ENCODE results near the gene ATP8A2. TPM values are rescaled to one million over a fixed set of nuclear protein-coding genes. Genes with fewer than 3 reads are reported as not detected.

ATP8A2 gene
- total and polyA plus RNA-seq, 10 of the 15 experiments (the other 5 are each of a cell fraction or from before 2014, with no cell fraction given) = 0.01 to 0.04 (median 0.04) TPM; not detected in 7

- no peak overlapping the region for H3K27ac ChIP-seq (ENCODE audit: control insufficient read depth, insufficient read depth)
- no peak overlapping the region for H3K4me2 ChIP-seq (ENCODE audit: control insufficient read depth, insufficient read depth)
- no TSS peak for BruUV-seq (replicated peaks)
- ChIA-PET CTCF (no interaction called here), POLR2A (no interaction called here), SMC1A (ENCODE audit: uncharacterized antibody, unreplicated experiment) (interaction anchor here (2.0 kb wide), 1 partner anchor 32 kb away, joined by 4 read pairs; no protein-coding TSS in a partner anchor), RAD21 (ENCODE audit: unreplicated experiment) (no interaction called here)
- H3K9ac ChIP-seq (ENCODE audit: control insufficient read depth, insufficient read depth, low read length) = no peak overlapping the region
- TF ChIP-seq TBL1XR1 (IDR thresholded peaks at IDR 0.05; ENCODE audit: low read depth, low read length) (no peak), SMAD5 (IDR thresholded peaks at IDR 0.05; ENCODE audit: low read depth) (no peak), ZNF207 (IDR thresholded peaks at IDR 0.05; ENCODE audit: borderline replicate concordance) (no peak), NFXL1 (IDR thresholded peaks at IDR 0.05; ENCODE audit: borderline replicate concordance) (no peak), EED (IDR thresholded peaks at IDR 0.05; ENCODE audit: low read depth) (no peak), KLF5 (IDR thresholded peaks at IDR 0.05; ENCODE audit: partially characterized antibody) (no peak), SMARCA5 (IDR thresholded peaks at IDR 0.05) (no peak), PAX5 (IDR thresholded peaks at IDR 0.05; ENCODE audit: borderline replicate concordance, low read depth, low read length) (no peak), RB1 (IDR thresholded peaks at IDR 0.05; ENCODE audit: borderline replicate concordance) (no peak), RFX5 (IDR thresholded peaks at IDR 0.05; ENCODE audit: low read depth, low read length) (no peak), STAT3 (IDR thresholded peaks at IDR 0.05; ENCODE audit: low read depth, low read length) (no peak), TCF3 (IDR thresholded peaks at IDR 0.05; ENCODE audit: borderline replicate concordance, insufficient read depth, low read depth, low read length) (no peak), YY1 (IDR thresholded peaks at IDR 0.05; ENCODE audit: low read depth, low read length) (no peak), HDGF (IDR thresholded peaks at IDR 0.05) (no peak), TCF12 (IDR thresholded peaks at IDR 0.05; ENCODE audit: low read depth, low read length) (no peak)
- TF ChIP-seq, protein P1, sequence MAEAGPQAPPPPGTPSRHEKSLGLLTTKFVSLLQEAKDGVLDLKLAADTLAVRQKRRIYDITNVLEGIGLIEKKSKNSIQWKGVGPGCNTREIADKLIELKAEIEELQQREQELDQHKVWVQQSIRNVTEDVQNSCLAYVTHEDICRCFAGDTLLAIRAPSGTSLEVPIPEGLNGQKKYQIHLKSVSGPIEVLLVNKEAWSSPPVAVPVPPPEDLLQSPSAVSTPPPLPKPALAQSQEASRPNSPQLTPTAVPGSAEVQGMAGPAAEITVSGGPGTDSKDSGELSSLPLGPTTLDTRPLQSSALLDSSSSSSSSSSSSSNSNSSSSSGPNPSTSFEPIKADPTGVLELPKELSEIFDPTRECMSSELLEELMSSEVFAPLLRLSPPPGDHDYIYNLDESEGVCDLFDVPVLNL (IDR thresholded peaks at IDR 0.05; ENCODE audit: low read depth, low read length) = no peak
- TF ChIP-seq, protein P2, sequence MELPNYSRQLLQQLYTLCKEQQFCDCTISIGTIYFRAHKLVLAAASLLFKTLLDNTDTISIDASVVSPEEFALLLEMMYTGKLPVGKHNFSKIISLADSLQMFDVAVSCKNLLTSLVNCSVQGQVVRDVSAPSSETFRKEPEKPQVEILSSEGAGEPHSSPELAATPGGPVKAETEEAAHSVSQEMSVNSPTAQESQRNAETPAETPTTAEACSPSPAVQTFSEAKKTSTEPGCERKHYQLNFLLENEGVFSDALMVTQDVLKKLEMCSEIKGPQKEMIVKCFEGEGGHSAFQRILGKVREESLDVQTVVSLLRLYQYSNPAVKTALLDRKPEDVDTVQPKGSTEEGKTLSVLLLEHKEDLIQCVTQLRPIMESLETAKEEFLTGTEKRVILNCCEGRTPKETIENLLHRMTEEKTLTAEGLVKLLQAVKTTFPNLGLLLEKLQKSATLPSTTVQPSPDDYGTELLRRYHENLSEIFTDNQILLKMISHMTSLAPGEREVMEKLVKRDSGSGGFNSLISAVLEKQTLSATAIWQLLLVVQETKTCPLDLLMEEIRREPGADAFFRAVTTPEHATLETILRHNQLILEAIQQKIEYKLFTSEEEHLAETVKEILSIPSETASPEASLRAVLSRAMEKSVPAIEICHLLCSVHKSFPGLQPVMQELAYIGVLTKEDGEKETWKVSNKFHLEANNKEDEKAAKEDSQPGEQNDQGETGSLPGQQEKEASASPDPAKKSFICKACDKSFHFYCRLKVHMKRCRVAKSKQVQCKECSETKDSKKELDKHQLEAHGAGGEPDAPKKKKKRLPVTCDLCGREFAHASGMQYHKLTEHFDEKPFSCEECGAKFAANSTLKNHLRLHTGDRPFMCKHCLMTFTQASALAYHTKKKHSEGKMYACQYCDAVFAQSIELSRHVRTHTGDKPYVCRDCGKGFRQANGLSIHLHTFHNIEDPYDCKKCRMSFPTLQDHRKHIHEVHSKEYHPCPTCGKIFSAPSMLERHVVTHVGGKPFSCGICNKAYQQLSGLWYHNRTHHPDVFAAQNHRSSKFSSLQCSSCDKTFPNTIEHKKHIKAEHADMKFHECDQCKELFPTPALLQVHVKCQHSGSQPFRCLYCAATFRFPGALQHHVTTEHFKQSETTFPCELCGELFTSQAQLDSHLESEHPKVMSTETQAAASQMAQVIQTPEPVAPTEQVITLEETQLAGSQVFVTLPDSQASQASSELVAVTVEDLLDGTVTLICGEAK (IDR thresholded peaks at IDR 0.05; ENCODE audit: borderline replicate concordance) = no peak
- TF ChIP-seq, protein P3, sequence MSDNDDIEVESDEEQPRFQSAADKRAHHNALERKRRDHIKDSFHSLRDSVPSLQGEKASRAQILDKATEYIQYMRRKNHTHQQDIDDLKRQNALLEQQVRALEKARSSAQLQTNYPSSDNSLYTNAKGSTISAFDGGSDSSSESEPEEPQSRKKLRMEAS (IDR thresholded peaks at IDR 0.05; ENCODE audit: low read depth, low read length) = no peak
- H3K36me3 ChIP-seq (ENCODE audit: control insufficient read depth in 2 of 2, insufficient read depth in 2 of 2, low read length in 1 of 2) = no peaks in the 10 kb centered on the region
- no peaks in the 10 kb centered on the region for H3K79me2 ChIP-seq (ENCODE audit: control insufficient read depth, insufficient read depth, low read length)
- no peaks in the 10 kb centered on the region for H4K20me1 ChIP-seq (ENCODE audit: control insufficient read depth, insufficient read depth)
- H3K4me1 ChIP-seq (ENCODE audit: control insufficient read depth, insufficient read depth, low read length) = no peaks in the 10 kb centered on the region
- intact Hi-C loops (cut with micrococcal nuclease; ENCODE audit: unreplicated experiment) = no loop called here
- no peak for ATAC-seq
- in situ Hi-C loops (cut with MboI) = no loop called here
- no peak for FAIRE-seq
- no peak for DNase-seq (ENCODE audit: low read depth, low spot score)
- no peaks in the 10 kb centered on the region for H3K9me3 ChIP-seq (replicated peaks; ENCODE audit: control insufficient read depth, insufficient read depth, low read length)
- H3K27me3 ChIP-seq (replicated peaks in 1 of 2; ENCODE audit: control insufficient read depth in 2 of 2, insufficient read depth in 2 of 2, low read length in 1 of 2) = no peaks in the 10 kb centered on the region; a peak in 1 of 4 replicates
- no peak overlapping the region for H2AFZ ChIP-seq (ENCODE audit: control insufficient read depth, low read depth, low read length)
- no peak overlapping the region for H3K4me3 ChIP-seq
- WGBS (ENCODE audit: insufficient coverage, insufficient replicate concordance, low lambda C conversion rate, missing lambda C conversion rate) = 42% methylated on average over 12 of the region's 14 CpGs
Measured at GRCh38 chr13:25659091-25659795, 287.5 kb downstream of the ATP8A2 start.

Measured in GM12878 (cell line).